ENCODE results near the gene SLC6A16. TPM values are rescaled to one million over a fixed set of nuclear protein-coding genes. Genes with fewer than 3 reads are reported as not detected.

Gene SLC6A16
- total RNA-seq, 1 experiment from 2014 or later = 3.2 TPM

- WGBS (ENCODE audit: extremely low coverage, insufficient read length, low lambda C conversion rate) = no CpG with 5 or more reads among the region's 2 CpGs
- H2BK15ac ChIP-seq (ENCODE audit: low read depth, low read length) = no peak overlapping the region
- no peak overlapping the region for H3K56ac ChIP-seq (ENCODE audit: insufficient read length, low read depth, low read length)
- H3K79me2 ChIP-seq (ENCODE audit: insufficient read depth, low read length) = no peaks in the 10 kb centered on the region
- no peak for TF ChIP-seq CTCF (conservative IDR thresholded peaks at IDR 0.05)
- H2AK5ac ChIP-seq (ENCODE audit: insufficient read length, low read length) = no peak overlapping the region
- Mint-ChIP-seq H3K9me3 (no peaks in the 10 kb centered on the region), H3K4me1 (peaks cover 6 to 8% of the 10 kb centered on the region in 2 experiments; a peak in 3 of 4 replicates), H3K4me3 (no peak overlapping the region), H3K27ac (no peak overlapping the region), H3K36me3 (ENCODE audit: insufficient read depth in 1 of 3, low read depth in 3 of 3) (peaks cover 3 to 35% (median 11%) of the 10 kb centered on the region in 3 experiments; a peak in 5 of 7 replicates), H3K27me3 (ENCODE audit: low read depth) (no peaks in the 10 kb centered on the region; the same call in none of the 2 replicates)
- H3K27me3 ChIP-seq (ENCODE audit: insufficient read depth, low read length) = no peaks in the 10 kb centered on the region
- no peaks in the 10 kb centered on the region for H3K4me1 ChIP-seq (ENCODE audit: insufficient read depth, low read length)
- no peak overlapping the region for H4K8ac ChIP-seq (replicated peaks; ENCODE audit: insufficient read length, low read depth, low read length)
- no peak overlapping the region for H3K27ac ChIP-seq (ENCODE audit: insufficient read length, low read depth, low read length)
- H3K9ac ChIP-seq (ENCODE audit: extremely low read depth, insufficient read length, low read length) = no peak overlapping the region
- H3K4ac ChIP-seq (ENCODE audit: low read depth, low read length) = no peak overlapping the region
- no peak overlapping the region for H4K91ac ChIP-seq (ENCODE audit: insufficient read length, low read depth, low read length)
- no peak overlapping the region for H2BK20ac ChIP-seq (ENCODE audit: low read depth, low read length, poor library complexity, severe bottlenecking)
- DNase-seq = no peak
- H3K23me2 ChIP-seq (ENCODE audit: insufficient read length, low read depth, low read length, poor library complexity, severe bottlenecking) = no peaks in the 10 kb centered on the region
- no peak overlapping the region for H4K5ac ChIP-seq (ENCODE audit: insufficient read length, low read depth, low read length)
- H3K23ac ChIP-seq (ENCODE audit: insufficient read length, low read depth, low read length) = no peak overlapping the region
- no peak overlapping the region for H2BK5ac ChIP-seq (ENCODE audit: insufficient read length, low read length)
- no peak overlapping the region for H2BK120ac ChIP-seq (ENCODE audit: low read depth, low read length, poor library complexity, severe bottlenecking)
- H4K20me1 ChIP-seq (ENCODE audit: control insufficient read depth, insufficient read depth, insufficient read length) = no peaks in the 10 kb centered on the region
- H3K9me3 ChIP-seq (ENCODE audit: control insufficient read depth, low read depth, low read length) = no peaks in the 10 kb centered on the region
- H2BK12ac ChIP-seq (ENCODE audit: insufficient read length, low read depth, low read length) = no peak overlapping the region
- no peak overlapping the region for H2AFZ ChIP-seq (ENCODE audit: low read length)
- H3K14ac ChIP-seq (ENCODE audit: insufficient read depth, low read length) = no peak overlapping the region
- H3K4me2 ChIP-seq (ENCODE audit: insufficient read depth, insufficient read length, low read length) = no peak overlapping the region
- H3K79me1 ChIP-seq (ENCODE audit: insufficient read depth, low read depth, low read length, poor library complexity, severe bottlenecking) = no peaks in the 10 kb centered on the region
- no peak overlapping the region for H3K18ac ChIP-seq (ENCODE audit: insufficient read length, low read depth, low read length)
- H3T11ph ChIP-seq (ENCODE audit: low read length) = no peak overlapping the region
Measured at GRCh38 chr19:49328741-49329140, 3.8 kb upstream of the SLC6A16 start.
